ENCODE measurements around the gene SFT2D2. TPM values are rescaled to one million over a fixed set of nuclear protein-coding genes. Genes with fewer than 3 reads are reported as not detected.

SFT2D2 gene
- polyA plus RNA-seq (2013, experiment 1 of 2) = 7.8 TPM
- polyA plus RNA-seq (2013, experiment 2 of 2) = 9.0 TPM

- Histone ChIP-seq H2AK5ac (ENCODE audit: low read depth, low read length) (no peak within 1 kb of the TSS), H3K23ac (ENCODE audit: low read depth, low read length, poor library complexity) (peak within 1 kb of the TSS; percentile 87), H2BK120ac (ENCODE audit: low read depth, low read length) (no peak within 1 kb of the TSS), H4K91ac (ENCODE audit: low read depth, low read length, poor library complexity) (no peak within 1 kb of the TSS), H3K79me1 (ENCODE audit: low read depth, low read length) (peaks cover 4% of the 10 kb centered on the region), H3K4ac (ENCODE audit: low read length) (no peak within 1 kb of the TSS), H3K14ac (ENCODE audit: low read length) (peak within 1 kb of the TSS; percentile 61), H3K9me3 (replicated peaks in 1 of 2; ENCODE audit: control insufficient read depth in 2 of 2, insufficient read depth in 1 of 2, low read depth in 1 of 2, low read length in 2 of 2) (peaks cover 8 to 10% of the 10 kb centered on the region in 2 donors), H3K4me2 (ENCODE audit: insufficient read depth, low read length, poor library complexity, severe bottlenecking) (peak within 1 kb of the TSS; percentile 77), H3K18ac (ENCODE audit: low read length) (peak within 1 kb of the TSS; percentile 98), H3K4me3 (ENCODE audit: low read length in 2 of 2) (peak within 1 kb of the TSS; percentile 85 to 95), H3K36me3 (replicated peaks in 1 of 2; ENCODE audit: control insufficient read depth in 2 of 2, insufficient read depth in 2 of 2, low read length in 2 of 2) (peaks cover 0 to 16% of the 10 kb centered on the region in 2 donors), H2BK5ac (ENCODE audit: low read length) (peak within 1 kb of the TSS; percentile 31), H3K27ac (replicated peaks; ENCODE audit: low read length) (peak within 1 kb of the TSS; percentile 76), H2AFZ (ENCODE audit: low read length) (peak within 1 kb of the TSS; percentile 98), H3K27me3 (ENCODE audit: control insufficient read depth in 3 of 3, insufficient read depth in 3 of 3, low read depth in 1 of 3, low read length in 3 of 3) (no peaks in the 10 kb centered on the region), H3K4me1 (ENCODE audit: control insufficient read depth in 2 of 2, insufficient read depth in 1 of 2, low read depth in 1 of 2, low read length in 2 of 2) (peaks cover 6 to 7% of the 10 kb centered on the region in 2 donors), H2BK12ac (ENCODE audit: low read length) (no peak within 1 kb of the TSS), H3K9ac (ENCODE audit: low read depth, low read length, poor library complexity) (peak within 1 kb of the TSS; percentile 91), H2BK15ac (ENCODE audit: low read length) (peak within 1 kb of the TSS; percentile 33), H4K8ac (ENCODE audit: low read depth, low read length) (no peak within 1 kb of the TSS)
- no CpG with 5 or more reads among the region's 58 CpGs for WGBS, 2 donors (ENCODE audit: extremely low coverage in 2 of 2, insufficient read length in 2 of 2, insufficient replicate concordance in 1 of 2)
- peak; percentile 59 for DNase-seq (ENCODE audit: low spot score)
Measured at GRCh38 chr1:168225476-168226190, at the start of gene SFT2D2. Gene SFT2D2 (plus strand): TSS chr1:168226004. CDS start chr1:168226080, 76 bp downstream.

- Histone ChIP-seq H3K27ac (replicated peaks; ENCODE audit: low read length) (peak overlapping the region; percentile 51), H2BK12ac (ENCODE audit: low read length) (no peak overlapping the region), H3K14ac (ENCODE audit: low read length) (no peak overlapping the region), H3K79me1 (ENCODE audit: low read depth, low read length) (no peaks in the 10 kb centered on the region), H2BK5ac (ENCODE audit: low read length) (no peak overlapping the region), H3K4me2 (ENCODE audit: insufficient read depth, low read length, poor library complexity, severe bottlenecking) (no peak overlapping the region), H4K91ac (ENCODE audit: low read depth, low read length, poor library complexity) (no peak overlapping the region), H3K4me1 (ENCODE audit: control insufficient read depth in 2 of 2, insufficient read depth in 1 of 2, low read depth in 1 of 2, low read length in 2 of 2) (peaks cover 3 to 5% of the 10 kb centered on the region in 2 donors), H3K4me3 (ENCODE audit: low read length in 2 of 2) (peak overlapping the region in 1 of 2 donors; percentile 87), H3K36me3 (replicated peaks in 1 of 2; ENCODE audit: control insufficient read depth in 2 of 2, insufficient read depth in 2 of 2, low read length in 2 of 2) (no peaks in the 10 kb centered on the region), H3K18ac (ENCODE audit: low read length) (no peak overlapping the region), H2BK120ac (ENCODE audit: low read depth, low read length) (no peak overlapping the region), H3K27me3 (ENCODE audit: control insufficient read depth in 3 of 3, insufficient read depth in 3 of 3, low read depth in 1 of 3, low read length in 3 of 3) (no peaks in the 10 kb centered on the region), H4K8ac (ENCODE audit: low read depth, low read length) (no peak overlapping the region), H3K9me3 (replicated peaks in 1 of 2; ENCODE audit: control insufficient read depth in 2 of 2, insufficient read depth in 1 of 2, low read depth in 1 of 2, low read length in 2 of 2) (no peaks in the 10 kb centered on the region), H3K9ac (ENCODE audit: low read depth, low read length, poor library complexity) (no peak overlapping the region), H3K4ac (ENCODE audit: low read length) (no peak overlapping the region), H3K23ac (ENCODE audit: low read depth, low read length, poor library complexity) (no peak overlapping the region), H2AK5ac (ENCODE audit: low read depth, low read length) (no peak overlapping the region), H2AFZ (ENCODE audit: low read length) (peak overlapping the region; percentile 96), H2BK15ac (ENCODE audit: low read length) (no peak overlapping the region)
- no CpG with 5 or more reads among the region's 5 CpGs for WGBS, 2 donors (ENCODE audit: extremely low coverage in 2 of 2, insufficient read length in 2 of 2, insufficient replicate concordance in 1 of 2)
- no peak for DNase-seq (ENCODE audit: low spot score)
Measured at GRCh38 chr1:168178227-168178637, 47.6 kb upstream of the SFT2D2 start.

- Histone ChIP-seq H2BK5ac (ENCODE audit: low read length) (no peak within 1 kb of the TSS), H3K27ac (replicated peaks; ENCODE audit: low read length) (peak within 1 kb of the TSS; percentile 90), H2AK5ac (ENCODE audit: low read depth, low read length) (no peak within 1 kb of the TSS), H3K18ac (ENCODE audit: low read length) (peak within 1 kb of the TSS; percentile 95), H3K23ac (ENCODE audit: low read depth, low read length, poor library complexity) (peak within 1 kb of the TSS; percentile 81), H4K91ac (ENCODE audit: low read depth, low read length, poor library complexity) (no peak within 1 kb of the TSS), H2AFZ (ENCODE audit: low read length) (peak within 1 kb of the TSS; percentile 96), H3K4ac (ENCODE audit: low read length) (no peak within 1 kb of the TSS), H2BK15ac (ENCODE audit: low read length) (no peak within 1 kb of the TSS), H2BK12ac (ENCODE audit: low read length) (no peak within 1 kb of the TSS), H3K9ac (ENCODE audit: low read depth, low read length, poor library complexity) (peak within 1 kb of the TSS; percentile 92), H3K9me3 (replicated peaks in 1 of 2; ENCODE audit: control insufficient read depth in 2 of 2, insufficient read depth in 1 of 2, low read depth in 1 of 2, low read length in 2 of 2) (no peaks in the 10 kb centered on the region), H3K4me2 (ENCODE audit: insufficient read depth, low read length, poor library complexity, severe bottlenecking) (peak within 1 kb of the TSS; percentile 71), H2BK120ac (ENCODE audit: low read depth, low read length) (no peak within 1 kb of the TSS), H3K4me1 (ENCODE audit: control insufficient read depth in 2 of 2, insufficient read depth in 1 of 2, low read depth in 1 of 2, low read length in 2 of 2) (peaks cover 3 to 5% of the 10 kb centered on the region in 2 donors), H3K36me3 (replicated peaks in 1 of 2; ENCODE audit: control insufficient read depth in 2 of 2, insufficient read depth in 2 of 2, low read length in 2 of 2) (peaks cover 0 to 2% of the 10 kb centered on the region in 2 donors), H3K79me1 (ENCODE audit: low read depth, low read length) (no peaks in the 10 kb centered on the region), H3K14ac (ENCODE audit: low read length) (peak within 1 kb of the TSS; percentile 67), H3K4me3 (ENCODE audit: low read length in 2 of 2) (peak within 1 kb of the TSS; percentile 87 to 94), H3K27me3 (ENCODE audit: control insufficient read depth in 3 of 3, insufficient read depth in 3 of 3, low read depth in 1 of 3, low read length in 3 of 3) (no peaks in the 10 kb centered on the region), H4K8ac (ENCODE audit: low read depth, low read length) (no peak within 1 kb of the TSS)
- DNase-seq (ENCODE audit: low spot score) = peak; percentile 97
- no CpG with 5 or more reads among the region's 56 CpGs for WGBS, 2 donors (ENCODE audit: extremely low coverage in 2 of 2, insufficient read length in 2 of 2, insufficient replicate concordance in 1 of 2)
Measured at GRCh38 chr1:168178638-168179437, 47.0 kb upstream of the SFT2D2 start, which contains the start of gene TIPRL. Gene TIPRL (plus strand): TSS chr1:168178962. CDS start chr1:168179078, 116 bp downstream.
